GM18511 (cell line): ENCODE measurements around the gene LPCAT1.

Experiments used
- ATAC-seq: cut with Tn5 transposase; IDR thresholded peaks from one replicate; pipeline ENCODE4 v1.9.1; 2021; ENCODE audit warnings: mild to moderate bottlenecking, moderate library complexity; ENCODE audit not compliant: unreplicated experiment

Gene LPCAT1

DNA sequence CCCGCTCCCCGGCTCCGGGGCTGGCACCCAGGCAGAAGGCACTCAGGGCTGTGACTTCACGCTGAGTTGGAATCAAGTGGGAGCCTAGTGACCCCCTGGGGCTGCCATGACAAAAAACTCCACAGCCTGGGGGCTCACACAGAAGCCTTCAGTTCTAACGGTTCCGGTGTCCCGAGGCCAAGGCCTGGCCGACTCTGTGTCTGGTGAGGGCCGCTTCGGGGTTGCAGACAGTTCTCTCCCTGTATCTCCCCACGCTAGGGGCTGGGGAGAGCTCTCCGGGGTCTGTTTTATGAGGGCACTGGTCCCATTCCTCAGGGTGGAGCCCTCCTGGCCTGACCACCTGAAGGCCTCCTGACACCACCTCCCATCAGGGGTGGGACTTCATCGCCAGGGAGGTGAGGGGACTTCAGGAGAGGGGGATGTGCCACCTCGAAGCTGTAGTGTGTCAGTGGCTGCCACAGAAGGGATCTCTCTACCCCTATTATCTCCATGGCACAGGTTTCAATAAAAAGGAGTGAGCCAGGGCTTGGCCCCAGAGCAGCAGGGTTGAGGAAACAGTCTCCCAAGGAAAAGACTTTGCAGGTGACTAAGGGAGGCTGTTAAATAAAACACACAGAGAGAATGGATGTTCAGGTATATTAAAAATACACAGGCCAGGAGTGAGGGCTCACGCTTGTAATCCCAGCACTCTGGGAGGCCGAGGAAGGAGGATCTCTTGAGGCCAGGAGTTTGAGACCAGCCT is 77.0 kb downstream of the LPCAT1 start:
- ATAC-seq: no peak

DNA sequence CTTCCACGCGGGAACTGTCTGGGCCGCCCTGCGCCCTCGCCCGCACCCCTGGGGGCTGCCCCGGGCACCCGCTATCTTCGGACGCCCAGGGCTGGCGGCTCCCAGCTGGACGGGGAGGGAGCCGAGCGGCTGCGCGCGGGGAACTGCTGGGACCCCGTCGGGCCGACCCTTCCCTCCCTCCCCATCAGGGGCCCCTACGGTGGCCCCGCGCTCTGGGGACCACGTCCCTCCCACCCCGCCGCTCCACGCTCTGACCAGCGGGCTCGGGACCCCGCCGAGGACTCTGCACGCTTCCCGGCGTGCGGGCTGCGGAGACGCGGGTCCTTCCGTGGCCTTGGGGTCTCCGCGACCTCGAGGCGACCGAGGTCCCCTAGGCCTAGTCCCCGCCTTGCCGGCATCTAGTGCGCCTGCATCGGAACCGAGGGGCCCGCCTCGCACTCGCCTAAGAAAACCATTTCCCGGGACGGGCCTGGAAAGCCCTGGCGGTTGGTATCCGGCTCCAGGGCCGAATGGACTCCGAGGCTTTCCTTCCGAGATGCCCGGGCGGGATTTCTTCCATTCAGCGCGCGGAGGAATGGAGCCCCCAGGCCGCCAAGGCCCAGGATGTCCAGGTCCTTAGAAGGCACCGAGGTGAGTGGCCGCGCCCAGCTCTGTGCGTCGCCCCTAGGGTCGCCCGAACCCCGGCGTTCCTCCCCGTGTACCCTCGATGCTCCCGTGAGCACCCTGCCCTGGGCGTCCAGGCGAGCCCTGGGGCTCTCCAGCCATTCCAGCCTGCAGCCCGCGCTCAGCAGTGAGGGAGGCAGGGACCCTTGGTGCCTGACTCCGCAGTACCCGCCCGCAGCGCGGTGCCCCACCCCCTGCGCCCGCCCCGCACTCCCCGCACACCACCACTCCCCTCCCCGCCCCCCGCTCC is 77.8 kb downstream of the LPCAT1 start:
- no peak for ATAC-seq

DNA sequence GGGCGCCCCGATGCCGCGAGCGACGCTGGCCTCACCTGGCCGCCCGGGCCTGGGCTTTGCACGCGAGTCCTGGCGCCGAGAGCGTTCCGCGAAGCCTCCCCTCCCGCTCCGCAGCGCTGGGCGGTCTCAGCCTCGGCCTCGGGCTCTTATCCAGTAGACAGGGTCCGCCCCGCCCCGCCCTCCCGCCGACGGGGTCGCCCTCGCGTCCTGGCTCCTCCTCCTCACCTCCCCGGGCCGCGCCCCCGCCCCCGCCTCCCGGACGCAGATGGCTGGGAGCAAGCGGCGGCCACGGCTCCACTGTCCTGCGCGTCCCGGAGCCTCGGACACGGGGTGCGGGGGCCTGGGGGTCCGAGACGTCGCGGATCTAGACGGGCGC is 78.5 kb downstream of the LPCAT1 start, which contains the start of gene SLC6A3:
Gene SLC6A3 (minus strand): TSS at position 128 of the 376 bp plus-strand sequence. CDS start 2,243 bp downstream, outside the sequence.
- no peak for ATAC-seq

GRCh38 chr5:1444361-1445189 is 79.2 kb downstream of the LPCAT1 start:
- ATAC-seq: no peak

- no peak for ATAC-seq
Measured at GRCh38 chr5:1443991-1444360, 79.8 kb downstream of the LPCAT1 start.

DNA sequence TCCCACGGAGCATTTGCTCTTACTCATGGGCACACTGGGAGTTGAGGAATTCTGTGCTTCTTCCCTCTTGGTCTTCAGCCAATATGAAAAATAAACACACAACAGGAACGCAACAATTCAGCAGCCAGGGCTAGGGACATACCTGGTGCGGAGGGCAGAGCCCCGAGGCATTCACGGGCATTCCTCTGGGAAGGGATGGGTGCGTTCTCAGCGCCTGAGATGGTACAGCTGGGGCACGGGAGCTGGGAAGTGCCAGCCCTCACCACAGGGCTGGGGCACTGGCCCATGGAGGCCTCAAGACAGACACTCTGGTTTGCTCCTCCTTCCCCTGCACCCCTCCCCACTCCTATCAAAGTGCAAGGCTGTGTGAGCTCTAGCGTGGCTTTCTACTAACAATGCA is 80.6 kb downstream of the LPCAT1 start:
- no peak for ATAC-seq

GRCh38 chr5:1442222-1443145 is 81.3 kb downstream of the LPCAT1 start:
- ATAC-seq: no peak

DNA sequence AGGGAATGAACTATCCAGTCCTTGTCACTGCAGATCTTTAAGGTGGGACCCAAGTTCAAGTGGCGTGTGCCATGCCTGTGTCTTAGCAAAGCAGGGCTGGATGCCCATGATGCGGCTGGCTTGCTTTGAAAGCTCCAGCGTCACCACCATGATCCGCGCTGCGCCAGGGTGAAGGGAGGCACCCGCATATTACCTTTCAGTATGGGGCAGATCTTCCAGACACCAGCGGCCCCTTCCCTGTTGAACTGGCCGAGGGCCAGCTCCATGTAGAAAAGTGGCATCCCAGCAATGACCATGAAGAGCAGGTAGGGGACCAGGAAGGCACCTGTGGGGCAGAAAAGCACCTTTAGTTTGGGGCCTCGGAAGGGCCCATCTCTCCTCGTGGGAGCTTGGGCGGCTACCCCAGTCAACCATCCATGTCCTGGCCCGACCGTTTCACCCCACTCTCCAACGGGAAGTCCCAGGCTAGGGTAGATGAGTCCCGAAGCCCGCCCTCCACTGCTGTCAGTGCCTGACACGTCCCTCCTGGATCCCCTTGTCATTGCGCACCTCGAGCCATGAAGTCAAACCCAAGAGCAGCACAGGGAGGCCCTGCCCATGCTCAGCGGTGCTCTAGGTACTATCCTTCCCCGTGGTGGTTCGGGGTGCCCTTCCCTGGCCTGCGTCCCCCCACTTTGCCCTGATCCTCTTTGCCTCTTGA is 82.4 kb downstream of the LPCAT1 start:
- no peak for ATAC-seq

DNA sequence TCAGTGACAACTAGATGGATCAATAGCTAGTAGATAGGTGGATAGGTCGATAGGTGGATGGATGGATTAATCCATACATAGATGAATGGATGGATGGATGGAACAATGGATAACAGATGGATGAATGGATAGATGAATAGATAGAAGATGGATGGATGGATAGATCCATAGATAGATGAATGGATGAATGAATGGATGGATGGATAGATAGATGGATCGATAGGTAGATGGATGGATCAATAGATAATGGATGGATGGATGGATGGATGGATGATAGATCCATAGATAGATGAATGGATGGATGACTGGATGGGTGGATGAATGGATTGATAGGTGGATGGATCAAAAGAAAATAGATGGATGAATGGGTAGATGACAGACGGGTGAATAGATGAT is 83.7 kb downstream of the LPCAT1 start:
- ATAC-seq: no peak

GRCh38 chr5:1439388-1440097 is 84.2 kb downstream of the LPCAT1 start:
- ATAC-seq: no peak

- no peak for ATAC-seq
Measured at GRCh38 chr5:1438871-1439270, 84.9 kb downstream of the LPCAT1 start.

GRCh38 chr5:1437876-1438559 is 85.7 kb downstream of the LPCAT1 start:
- no peak for ATAC-seq

DNA sequence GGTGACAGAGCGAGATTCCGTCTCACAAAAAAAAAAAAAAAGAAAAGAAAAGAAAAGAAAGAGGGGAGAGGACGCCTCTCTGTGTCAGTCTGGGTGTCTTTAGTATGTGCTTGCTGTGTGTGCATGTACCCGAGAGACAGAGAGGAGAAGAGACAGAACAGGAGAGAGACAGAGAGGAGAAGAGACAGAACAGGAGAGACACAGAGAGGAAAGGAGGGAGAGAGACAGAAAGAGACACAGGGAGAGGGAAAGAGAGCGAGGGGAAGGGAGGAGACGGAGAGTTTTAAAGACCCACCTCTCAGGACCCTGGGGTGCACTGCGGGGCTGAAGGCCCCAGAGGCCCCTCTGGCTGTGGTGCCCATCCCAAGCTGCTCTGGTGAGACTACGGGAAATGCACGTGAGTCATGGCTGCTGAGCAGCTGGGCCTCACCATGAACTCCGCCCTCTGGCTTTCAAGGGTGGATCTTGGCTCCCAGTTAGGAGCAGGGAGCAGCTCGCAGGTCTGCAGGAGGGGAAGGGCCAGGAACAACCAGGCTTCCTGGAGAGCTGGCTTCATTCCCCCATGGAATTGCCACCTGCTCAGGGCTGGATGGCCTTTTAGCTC is 86.4 kb downstream of the LPCAT1 start:
- ATAC-seq: no peak

- ATAC-seq: no peak
Measured at GRCh38 chr5:1436681-1437080, 87.1 kb downstream of the LPCAT1 start.

DNA sequence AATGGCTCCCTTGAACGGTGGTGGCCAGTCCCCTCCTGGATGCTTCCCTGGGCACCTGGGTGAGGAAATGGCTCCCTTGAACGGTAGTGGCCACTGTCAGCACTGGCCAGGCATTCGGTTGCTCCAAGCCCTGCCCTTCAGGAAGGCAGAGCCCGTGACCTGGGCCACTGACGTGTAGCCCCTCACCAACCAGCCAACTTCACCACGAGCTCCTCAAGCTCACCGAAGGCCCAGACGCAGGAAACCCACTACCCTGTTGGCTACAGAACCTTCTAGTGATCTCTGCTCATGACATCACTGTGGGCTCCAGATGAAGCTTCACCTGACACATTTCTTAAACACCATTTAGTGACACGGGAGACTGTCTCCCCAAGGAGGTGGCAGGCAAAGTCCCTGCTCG is 87.7 kb downstream of the LPCAT1 start:
- ATAC-seq: no peak

GRCh38 chr5:1435369-1435768 is 88.4 kb downstream of the LPCAT1 start:
- no peak for ATAC-seq

- ATAC-seq: no peak
Measured at GRCh38 chr5:1432296-1432695, 91.5 kb downstream of the LPCAT1 start.

DNA sequence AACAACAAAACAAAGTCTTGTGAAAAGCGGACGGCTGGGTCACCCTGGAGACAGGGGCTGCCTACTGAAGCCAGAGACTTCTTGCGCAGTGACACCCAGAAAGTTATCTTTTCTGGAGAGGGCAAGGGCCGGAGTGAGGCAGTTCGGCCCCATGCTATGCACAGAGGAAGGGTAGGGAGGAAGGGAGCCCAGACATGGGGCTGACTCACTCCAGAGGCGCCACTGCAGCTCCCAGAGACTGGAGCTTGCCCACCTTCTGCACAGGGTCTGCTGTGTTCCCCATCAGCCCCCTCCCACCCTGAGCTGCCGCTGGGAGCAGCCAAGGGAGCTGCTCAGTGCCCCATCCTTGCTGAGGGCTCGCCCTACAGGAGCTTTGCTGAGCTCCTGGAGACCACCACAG is 91.9 kb downstream of the LPCAT1 start:
- ATAC-seq: no peak
